Measurements from ENCODE around the gene ARL6. TPM values are rescaled to one million over a fixed set of nuclear protein-coding genes. Genes with fewer than 3 reads are reported as not detected.
A peak's percentile ranks its signal among the peaks of the same experiment; 100 is the strongest.

The ARL6 gene
- total RNA-seq, 6 experiments from 2014 or later, result 1.4 to 3.3 (median 2.6) TPM

- Histone ChIP-seq H3K27ac (peak overlapping the region; percentile 73 to 88 (median 78)), H3K27me3 (no peaks in the 10 kb centered on the region), H3K36me3 (no peaks in the 10 kb centered on the region), H3K4me3 (peak overlapping the region; percentile 83 to 95 (median 86)), H3K4me1 (no peaks in the 10 kb centered on the region), H3K9me3 (no peaks in the 10 kb centered on the region)
- intact Hi-C loops (cut with DNase I), result no loop called here
- WGBS (ENCODE audit: insufficient coverage, low coverage, low lambda C conversion rate, missing lambda C conversion rate), result under 1% methylated on average over 19 of the region's 23 CpGs
- TF ChIP-seq CTCF (IDR thresholded peaks at IDR 0.05), result no peak
- TF ChIP-seq POLR2A (IDR thresholded peaks at IDR 0.05), result no peak
- DNase-seq (peak; percentile 60 to 68 (median 61)), ATAC-seq (peak; percentile 23 to 54 (median 36))
These were observed 56.8 kb downstream of the ARL6 start for GRCh38 chr3:97821287-97821773.

- DNase-seq, result peak; percentile 87 to 92 (median 90)
- H3K27ac ChIP-seq, result peak within 1 kb of the TSS; percentile 73 to 88 (median 78)
- peak; percentile 97 to 99 (median 98) for ATAC-seq
These were observed 57.3 kb downstream of the ARL6 start, which contains the start of gene CRYBG3 for GRCh38 chr3:97821774-97822358. Gene CRYBG3 (plus strand): TSS chr3:97822011. CDS start chr3:97822207, 196 bp downstream.

GRCh38 chr3:97822359-97822775, 57.8 kb downstream of the ARL6 start:
- DNase-seq, result peak; percentile 64 to 68 (median 67)
- Histone ChIP-seq H3K4me1 (no peaks in the 10 kb centered on the region), H3K4me3 (peak overlapping the region; percentile 83 to 95 (median 86)), H3K36me3 (no peaks in the 10 kb centered on the region), H3K27ac (peak overlapping the region; percentile 73 to 88 (median 78)), H3K9me3 (no peaks in the 10 kb centered on the region), H3K27me3 (no peaks in the 10 kb centered on the region)
- TF ChIP-seq CTCF (IDR thresholded peaks at IDR 0.05) (no peak), POLR2A (IDR thresholded peaks at IDR 0.05) (no peak)
- intact Hi-C loops (cut with DNase I), result no loop called here
- WGBS (ENCODE audit: insufficient coverage, low coverage, low lambda C conversion rate, missing lambda C conversion rate), result under 1% methylated on average over 25 of the region's 36 CpGs
- ATAC-seq, result peak; percentile 58 to 67 (median 62)

More at GRCh38 chr3:97821774-97822358, 57.3 kb downstream of the ARL6 start, which contains the start of gene CRYBG3:
- Histone ChIP-seq H3K4me1 (no peaks in the 10 kb centered on the region), H3K36me3 (no peaks in the 10 kb centered on the region), H3K9me3 (no peaks in the 10 kb centered on the region), H3K4me3 (peak within 1 kb of the TSS; percentile 83 to 95 (median 86)), H3K27me3 (no peaks in the 10 kb centered on the region)
- intact Hi-C loops (cut with DNase I), result no loop called here
- TF ChIP-seq POLR2A (IDR thresholded peaks at IDR 0.05) (peak; percentile 80), CTCF (IDR thresholded peaks at IDR 0.05) (peak in 3 of 4 donors; percentile 35 to 38 (median 38))
- WGBS (ENCODE audit: insufficient coverage, low coverage, low lambda C conversion rate, missing lambda C conversion rate), result 0% methylated on average over 21 of the region's 66 CpGs

GRCh38 chr3:97823046-97824004, 58.8 kb downstream of the ARL6 start:
- Histone ChIP-seq H3K27ac (peak overlapping the region in 1 of 3 donors; percentile 88), H3K4me3 (peak overlapping the region; percentile 83 to 95 (median 86)), H3K27me3 (no peaks in the 10 kb centered on the region), H3K4me1 (no peaks in the 10 kb centered on the region), H3K9me3 (no peaks in the 10 kb centered on the region), H3K36me3 (no peaks in the 10 kb centered on the region)
- ATAC-seq, result no peak
- no peak for TF ChIP-seq POLR2A (IDR thresholded peaks at IDR 0.05)
- no peak for TF ChIP-seq CTCF (IDR thresholded peaks at IDR 0.05)
- no peak for DNase-seq
- 47% methylated on average over 15 of the region's 17 CpGs for WGBS (ENCODE audit: insufficient coverage, low coverage, low lambda C conversion rate, missing lambda C conversion rate)
- intact Hi-C loops (cut with DNase I), result no loop called here

Measured in right lobe of liver (tissue), 6 donors.